Bone marrow (tissue), 2 donors: ENCODE measurements around the gene PNKP.

ENCODE experiments used
- DNase-seq, 2 donors: peaks; one replicate each; lab custom pipeline; 2025; lab: John Stamatoyannopoulos, UW

The PNKP gene

GRCh38 chr19:49866933-49867782 is at the start of gene PNKP:
PNKP (minus strand) TSS chr19:49867576; CDS start chr19:49867204, 372 bp downstream.
- peak; percentile 80 to 94 for DNase-seq

- DNase-seq: no peak
These were observed 47.9 kb upstream of the PNKP start for GRCh38 chr19:49915271-49915670.

GRCh38 chr19:49913720-49914119 is 46.3 kb upstream of the PNKP start:
- DNase-seq: no peak

- DNase-seq: no peak
These were observed 45.7 kb upstream of the PNKP start for GRCh38 chr19:49912965-49913685.

- peak; percentile 12 to 62 for DNase-seq
These were observed 44.2 kb upstream of the PNKP start for GRCh38 chr19:49911381-49912145.

- DNase-seq: no peak
These were observed 42.8 kb upstream of the PNKP start for GRCh38 chr19:49910179-49910578.

GRCh38 chr19:49908480-49909420 is 41.4 kb upstream of the PNKP start:
- DNase-seq: no peak

- DNase-seq: no peak
These were observed 40.5 kb upstream of the PNKP start for GRCh38 chr19:49907745-49908446.

GRCh38 chr19:49906879-49907564 is 39.6 kb upstream of the PNKP start:
- no peak for DNase-seq

- DNase-seq: no peak
These were observed 36.8 kb upstream of the PNKP start for GRCh38 chr19:49904136-49904535.

GRCh38 chr19:49896863-49897621 is 29.7 kb upstream of the PNKP start, which contains the start of gene IL4I1:
IL4I1 (minus strand) TSS chr19:49896887; CDS start chr19:49896160, 727 bp downstream.
- peak; percentile 71 to 75 for DNase-seq

- DNase-seq: no peak
These were observed 28.4 kb upstream of the PNKP start for GRCh38 chr19:49895566-49896297.

- DNase-seq: no peak
These were observed 27.6 kb upstream of the PNKP start for GRCh38 chr19:49894879-49895565.

- no peak for DNase-seq
These were observed 26.8 kb upstream of the PNKP start for GRCh38 chr19:49894011-49894664.

GRCh38 chr19:49892716-49893115 is 25.3 kb upstream of the PNKP start:
- no peak for DNase-seq

- DNase-seq: no peak
These were observed 24.0 kb upstream of the PNKP start for GRCh38 chr19:49891393-49891792.
